Mammary epithelial cell (primary cell): ENCODE measurements around the gene PNLIPRP3.

Source experiments
- CTCF ChIP-seq, 2 donors: IDR thresholded peaks in 1 of 2; conservative IDR thresholded peaks in 1 of 2; 2 replicates each; pipeline ENCODE4 v1.5.1; 2011 to 2012; ENCODE audit warnings: inconsistent platforms in 2 of 2, low read length in 2 of 2, mild to moderate bottlenecking in 2 of 2, control low read depth in 1 of 2, low read depth in 1 of 2; ENCODE audit not compliant: insufficient read depth in 1 of 2; ENCODE audit errors: extremely low read depth in 1 of 2
- EZH2 ChIP-seq: IDR thresholded peaks from 2 replicates; pipeline ENCODE4 v1.6.1; 2012; ENCODE audit warnings: low read length, inconsistent platforms, borderline replicate concordance

- TF ChIP-seq CTCF (conservative IDR thresholded peaks at IDR 0.05 in 1 of 2, IDR thresholded peaks at IDR 0.05 in 1 of 2; ENCODE audit: extremely low read depth in 1 of 2, insufficient read depth in 1 of 2, low read depth in 1 of 2, low read length in 2 of 2): no peak
- TF ChIP-seq EZH2: no peak
These were observed 59.3 kb downstream of the PNLIPRP3 start for GRCh38 chr10:116486770-116487448.
